Ectodermal cell (in vitro differentiated cells): Measurements from ENCODE around the gene MED7.

Source experiments
- H3K27ac ChIP-seq: 2 replicates; pipeline ENCODE4 v1.7.0; 2013; ENCODE audit warnings: mild to moderate bottlenecking, low read depth, low read length; ENCODE audit not compliant: insufficient read depth, poor library complexity, severe bottlenecking
- H3K27me3 ChIP-seq: 2 replicates; pipeline ENCODE4 v1.7.0; 2013; ENCODE audit warnings: mild to moderate bottlenecking, low read length; ENCODE audit not compliant: insufficient read depth, control insufficient read depth, poor library complexity, severe bottlenecking
- H3K36me3 ChIP-seq: one replicate; pipeline ENCODE4 v1.7.0; 2013; ENCODE audit warnings: low read length; ENCODE audit not compliant: control insufficient read depth, insufficient read depth
- H3K4me1 ChIP-seq: one replicate; pipeline ENCODE4 v1.7.0; 2013; ENCODE audit warnings: low read length; ENCODE audit not compliant: control insufficient read depth, insufficient read depth
- H3K4me3 ChIP-seq: 2 replicates; pipeline ENCODE4 v1.7.0; 2013; ENCODE audit warnings: low read depth, low read length, control low read depth; ENCODE audit not compliant: insufficient read depth
- H3K9me3 ChIP-seq: 2 replicates; pipeline ENCODE4 v1.7.0; 2013; ENCODE audit warnings: mild to moderate bottlenecking, low read length, moderate library complexity; ENCODE audit not compliant: control insufficient read depth
- WGBS, 2 experiments: methylation state at CpG; one replicate each; pipeline ENCODE4 v1.1.7; 2013; ENCODE audit warnings: missing lambda C conversion rate in 2 of 2; 5-methylcytosine and 5-hydroxymethylcytosine counted together

The MED7 gene

GRCh38 chr5:157162919-157163510 lies 20.4 kb upstream of the MED7 start:
- H3K4me3 ChIP-seq = no peak overlapping the region
- no peaks in the 10 kb centered on the region for H3K9me3 ChIP-seq
- 95% methylated on average over 12 of the region's 12 CpGs for WGBS, 2 experiments
- H3K27ac ChIP-seq = no peak overlapping the region
- no peaks in the 10 kb centered on the region for H3K27me3 ChIP-seq
- H3K36me3 ChIP-seq = no peaks in the 10 kb centered on the region
- H3K4me1 ChIP-seq = peaks cover 2% of the 10 kb centered on the region

GRCh38 chr5:157161996-157162395 lies 19.3 kb upstream of the MED7 start:
- Histone ChIP-seq H3K27me3 (no peaks in the 10 kb centered on the region), H3K4me1 (peaks cover 2% of the 10 kb centered on the region), H3K9me3 (no peaks in the 10 kb centered on the region), H3K4me3 (no peak overlapping the region), H3K27ac (no peak overlapping the region), H3K36me3 (no peaks in the 10 kb centered on the region)
- WGBS, 2 experiments = 91 to 92% methylated on average over 6 of the region's 6 CpGs

DNA sequence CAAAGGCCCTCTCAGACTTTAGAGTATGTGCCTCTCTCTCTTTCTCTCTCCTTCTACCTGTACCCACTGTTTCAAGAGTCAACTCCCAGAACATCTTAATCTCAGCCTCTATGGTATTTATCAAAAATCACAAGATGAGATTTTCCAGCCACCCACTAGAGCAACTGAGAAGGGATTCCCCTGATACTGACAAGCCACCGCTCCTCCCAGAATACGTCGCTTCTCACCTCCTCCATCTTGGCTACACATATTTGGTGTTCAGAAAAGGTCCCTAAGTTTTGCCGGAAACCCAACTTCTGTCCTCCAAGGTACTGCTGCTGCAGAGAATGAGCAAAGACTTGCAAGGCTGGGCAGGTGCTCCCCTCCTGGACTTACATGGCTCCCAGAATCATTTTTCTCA lies 17.3 kb upstream of the MED7 start:
- 95 to 98% methylated on average over 4 of the region's 4 CpGs for WGBS, 2 experiments
- H3K4me3 ChIP-seq = no peak overlapping the region

DNA sequence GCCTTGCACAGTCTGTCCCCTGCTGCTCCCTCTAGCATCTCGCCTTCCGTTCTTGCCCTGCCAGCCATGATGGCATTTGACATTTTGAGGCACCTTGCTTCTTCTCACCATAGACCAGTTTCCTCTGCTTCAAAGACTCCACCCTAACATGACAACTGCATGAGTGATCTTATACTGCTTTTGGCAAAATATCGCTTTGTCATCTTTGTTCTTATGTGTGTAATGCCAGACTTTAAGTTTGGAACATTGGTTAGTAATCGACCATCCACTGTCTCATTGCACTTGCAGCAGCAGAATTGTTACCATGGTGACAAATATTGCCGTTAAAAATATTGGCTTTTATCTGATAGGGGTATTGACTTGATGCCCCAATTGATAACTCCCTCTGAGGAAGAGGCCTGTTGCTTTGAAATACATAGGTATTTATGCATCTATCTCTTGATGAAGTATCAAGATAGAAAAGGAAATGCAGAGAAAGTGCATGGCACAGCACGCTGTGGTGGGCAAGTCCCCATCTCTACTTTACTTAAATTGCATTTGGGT lies 16.6 kb upstream of the MED7 start:
- no peaks in the 10 kb centered on the region for H3K27me3 ChIP-seq
- no peak overlapping the region for H3K4me3 ChIP-seq
- H3K4me1 ChIP-seq = no peaks in the 10 kb centered on the region
- H3K9me3 ChIP-seq = no peaks in the 10 kb centered on the region
- no peaks in the 10 kb centered on the region for H3K36me3 ChIP-seq
- no peak overlapping the region for H3K27ac ChIP-seq
- WGBS, 2 experiments = 94 to 95% methylated on average over 5 to 6 of the region's 6 CpGs

More for the DNA sequence above, 17.3 kb upstream of the MED7 start:
- Histone ChIP-seq H3K4me1 (no peaks in the 10 kb centered on the region), H3K27me3 (no peaks in the 10 kb centered on the region), H3K36me3 (no peaks in the 10 kb centered on the region), H3K9me3 (no peaks in the 10 kb centered on the region), H3K27ac (no peak overlapping the region)

GRCh38 chr5:157157293-157157891 lies 14.7 kb upstream of the MED7 start:
- WGBS, 2 experiments = 83 to 95% methylated on average over 1 of the region's 1 CpG
- no peaks in the 10 kb centered on the region for H3K27me3 ChIP-seq
- H3K4me1 ChIP-seq = no peaks in the 10 kb centered on the region

DNA sequence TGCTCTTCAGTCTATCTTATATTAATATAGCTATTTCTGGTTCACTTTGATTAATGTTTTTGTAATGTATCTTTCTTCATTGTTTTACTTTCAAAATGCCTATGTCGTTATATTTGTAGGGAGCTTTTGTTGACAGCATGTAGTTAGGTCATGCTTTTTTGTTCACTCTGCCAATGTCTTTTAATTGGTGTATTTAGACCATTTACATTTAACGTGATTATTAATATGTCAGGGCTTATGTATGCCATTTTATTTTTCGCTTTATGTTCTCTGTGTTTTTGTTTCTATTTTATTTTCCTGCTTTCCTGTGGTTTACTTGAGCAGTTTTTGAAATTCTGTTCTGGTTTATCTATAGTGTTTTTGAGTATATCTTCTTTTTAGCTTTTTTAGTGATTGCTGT lies 12.6 kb upstream of the MED7 start:
- 85 to 100% methylated on average over 3 of the region's 3 CpGs for WGBS, 2 experiments
- Histone ChIP-seq H3K27me3 (no peaks in the 10 kb centered on the region), H3K36me3 (no peaks in the 10 kb centered on the region)

More at GRCh38 chr5:157157293-157157891, 14.7 kb upstream of the MED7 start:
- Histone ChIP-seq H3K36me3 (no peaks in the 10 kb centered on the region), H3K4me3 (no peak overlapping the region), H3K27ac (no peak overlapping the region), H3K9me3 (no peaks in the 10 kb centered on the region)

GRCh38 chr5:157150995-157151394 lies 8.3 kb upstream of the MED7 start:
- Histone ChIP-seq H3K27ac (no peak overlapping the region), H3K36me3 (no peaks in the 10 kb centered on the region), H3K27me3 (no peaks in the 10 kb centered on the region), H3K4me1 (no peaks in the 10 kb centered on the region), H3K4me3 (no peak overlapping the region), H3K9me3 (no peaks in the 10 kb centered on the region)
- 86 to 90% methylated on average over 3 of the region's 3 CpGs for WGBS, 2 experiments

More for the DNA sequence above, 12.6 kb upstream of the MED7 start:
- no peaks in the 10 kb centered on the region for H3K9me3 ChIP-seq
- no peak overlapping the region for H3K4me3 ChIP-seq
- H3K4me1 ChIP-seq = no peaks in the 10 kb centered on the region
- H3K27ac ChIP-seq = no peak overlapping the region

GRCh38 chr5:157148734-157149615 lies 6.3 kb upstream of the MED7 start:
- Histone ChIP-seq H3K27ac (no peak overlapping the region), H3K27me3 (no peaks in the 10 kb centered on the region), H3K4me1 (no peaks in the 10 kb centered on the region), H3K4me3 (no peak overlapping the region), H3K36me3 (no peaks in the 10 kb centered on the region), H3K9me3 (no peaks in the 10 kb centered on the region)
- WGBS, 2 experiments = 87 to 90% methylated on average over 12 to 14 of the region's 14 CpGs

GRCh38 chr5:157143127-157143971 lies 684 bp upstream of the MED7 start:
- Histone ChIP-seq H3K9me3 (no peaks in the 10 kb centered on the region), H3K27ac (no peak overlapping the region)
- WGBS, 2 experiments = 59 to 64% methylated on average over 33 of the region's 33 CpGs

More at GRCh38 chr5:157143127-157143971, 684 bp upstream of the MED7 start:
- H3K36me3 ChIP-seq = peaks cover 4% of the 10 kb centered on the region
- peak overlapping the region; percentile 88 for H3K4me3 ChIP-seq
- peaks cover 2% of the 10 kb centered on the region for H3K4me1 ChIP-seq
- H3K27me3 ChIP-seq = no peaks in the 10 kb centered on the region
